ENCODE results near the gene CACNA1C.
A peak's percentile ranks its signal among the peaks of the same experiment; 100 is the strongest.

The CACNA1C gene

DNA sequence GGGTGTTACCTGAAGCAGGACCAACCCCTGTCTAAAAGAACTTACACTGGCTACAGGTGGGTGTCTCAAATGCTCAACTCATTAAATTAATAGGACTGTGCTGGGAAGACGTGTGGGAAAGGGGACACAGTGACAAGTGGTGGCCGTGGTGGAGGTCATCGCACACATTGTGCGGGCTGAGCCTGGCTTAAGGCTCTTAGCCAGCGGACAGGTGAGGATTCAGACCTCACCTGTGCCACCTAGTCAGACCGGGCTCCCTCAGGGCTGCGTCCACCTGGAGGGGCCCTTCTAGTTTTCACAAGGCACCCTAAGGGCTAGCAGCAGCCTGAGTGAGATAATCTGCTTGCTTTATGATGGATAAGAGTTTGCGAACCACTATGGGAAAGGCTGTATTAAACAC is 616.8 kb downstream of the CACNA1C start:
- no peak for DNase-seq
- H3K4me1 ChIP-seq: no peaks in the 10 kb centered on the region
- H3K36me3 ChIP-seq: no peaks in the 10 kb centered on the region
- no peak overlapping the region for H3K4me3 ChIP-seq (ENCODE audit: low read depth, low read length)
- no peak for TF ChIP-seq CTCF (IDR thresholded peaks at IDR 0.05; ENCODE audit: low read depth, low read length)
- no peaks in the 10 kb centered on the region; the same call in 1 of the 2 replicates for H3K9me3 ChIP-seq
- peaks cover 17% of the 10 kb centered on the region for H3K27me3 ChIP-seq

- H3K4me1 ChIP-seq: no peaks in the 10 kb centered on the region
- no peaks in the 10 kb centered on the region for H3K9me3 ChIP-seq
- TF ChIP-seq CTCF (IDR thresholded peaks at IDR 0.05; ENCODE audit: low read depth, low read length): no peak
- no peak for DNase-seq
- peaks cover 12% of the 10 kb centered on the region for H3K27me3 ChIP-seq
- no peak overlapping the region for H3K4me3 ChIP-seq (ENCODE audit: low read depth, low read length)
- no peaks in the 10 kb centered on the region for H3K36me3 ChIP-seq
These were observed 620.1 kb downstream of the CACNA1C start for GRCh38 chr12:2672863-2673262.

DNA sequence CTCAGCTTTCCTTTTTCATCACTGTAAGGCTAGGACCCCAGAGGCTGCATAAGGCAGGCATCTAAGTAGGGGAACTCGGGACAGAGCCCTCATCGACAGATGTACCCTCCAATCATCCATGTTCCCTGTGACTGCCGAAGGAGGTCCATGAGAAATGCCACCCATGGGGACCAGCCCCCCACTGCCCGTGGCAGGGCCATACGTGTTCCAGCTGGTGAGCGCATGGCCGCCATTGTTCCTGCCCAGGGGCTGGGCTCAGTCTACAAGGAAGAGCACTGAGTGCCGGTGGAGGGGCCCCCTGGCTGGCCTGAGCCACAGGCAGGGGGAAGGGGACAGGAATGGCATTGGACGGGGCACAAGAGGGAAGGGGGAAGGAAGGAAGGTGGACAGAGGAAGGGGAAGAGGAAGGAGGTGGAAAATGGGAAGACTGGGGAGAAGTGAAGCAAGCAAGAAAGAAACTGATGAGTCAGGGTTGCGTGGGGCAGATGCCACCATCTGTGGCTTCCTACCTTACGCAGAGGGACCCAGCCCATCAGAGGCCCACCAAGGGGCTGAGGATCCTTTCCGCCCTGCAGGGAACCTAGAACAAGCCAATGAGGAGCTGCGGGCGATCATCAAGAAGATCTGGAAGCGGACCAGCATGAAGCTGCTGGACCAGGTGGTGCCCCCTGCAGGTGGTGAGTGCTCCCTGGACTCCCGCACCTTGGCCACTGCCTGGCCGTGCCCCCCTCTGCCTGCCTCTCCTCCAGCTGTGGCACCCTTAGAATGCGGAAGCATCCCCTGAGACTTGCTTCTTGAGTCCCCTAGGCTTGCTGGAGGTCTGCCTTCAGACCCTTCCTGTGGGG is 621.4 kb downstream of the CACNA1C start:
- Histone ChIP-seq H3K4me3 (ENCODE audit: low read depth, low read length) (no peak overlapping the region), H3K4me1 (no peaks in the 10 kb centered on the region), H3K36me3 (no peaks in the 10 kb centered on the region), H3K27me3 (peaks cover 10% of the 10 kb centered on the region), H3K9me3 (no peaks in the 10 kb centered on the region)
- DNase-seq: no peak
- peak; percentile 11; the same call in 1 of the 2 replicates for TF ChIP-seq CTCF (IDR thresholded peaks at IDR 0.05; ENCODE audit: low read depth, low read length)

DNA sequence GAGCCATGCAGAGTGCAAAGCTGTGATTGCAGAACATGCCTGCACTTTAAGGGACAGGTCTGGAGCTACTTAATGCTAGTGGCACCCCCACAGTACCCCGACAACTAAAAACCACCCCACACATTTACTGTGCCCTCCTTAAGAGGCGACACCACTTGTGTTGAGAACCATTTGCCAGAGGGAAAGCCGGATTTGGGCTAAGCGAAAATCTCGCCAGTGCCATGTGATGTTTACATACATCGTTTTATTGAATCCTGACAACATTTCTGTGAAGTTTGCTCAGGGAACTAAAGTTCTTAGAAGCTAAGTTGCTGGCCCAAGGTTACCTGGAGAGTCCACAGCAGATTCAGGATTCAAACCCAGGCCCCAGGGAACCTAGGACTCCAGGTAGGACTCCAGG is 623.0 kb downstream of the CACNA1C start:
- Histone ChIP-seq H3K9me3 (no peaks in the 10 kb centered on the region), H3K27me3 (peaks cover 15% of the 10 kb centered on the region), H3K36me3 (no peaks in the 10 kb centered on the region), H3K4me3 (ENCODE audit: low read depth, low read length) (no peak overlapping the region), H3K4me1 (no peaks in the 10 kb centered on the region)
- DNase-seq: no peak
- TF ChIP-seq CTCF (IDR thresholded peaks at IDR 0.05; ENCODE audit: low read depth, low read length): no peak

GRCh38 chr12:2677142-2677880 is 624.5 kb downstream of the CACNA1C start:
- no peak for TF ChIP-seq CTCF (IDR thresholded peaks at IDR 0.05; ENCODE audit: low read depth, low read length)
- H3K27me3 ChIP-seq: peaks cover 10% of the 10 kb centered on the region
- no peak overlapping the region for H3K4me3 ChIP-seq (ENCODE audit: low read depth, low read length)
- DNase-seq: no peak
- H3K4me1 ChIP-seq: no peaks in the 10 kb centered on the region
- no peaks in the 10 kb centered on the region for H3K9me3 ChIP-seq
- no peaks in the 10 kb centered on the region for H3K36me3 ChIP-seq

- H3K27me3 ChIP-seq: peaks cover 10% of the 10 kb centered on the region
- no peaks in the 10 kb centered on the region for H3K9me3 ChIP-seq
These were observed 625.6 kb downstream of the CACNA1C start for GRCh38 chr12:2678426-2678825.

More at GRCh38 chr12:2678426-2678825, 625.6 kb downstream of the CACNA1C start:
- H3K4me1 ChIP-seq: no peaks in the 10 kb centered on the region
- H3K4me3 ChIP-seq (ENCODE audit: low read depth, low read length): no peak overlapping the region
- H3K36me3 ChIP-seq: no peaks in the 10 kb centered on the region
- TF ChIP-seq CTCF (IDR thresholded peaks at IDR 0.05; ENCODE audit: low read depth, low read length): no peak
- no peak for DNase-seq
